Lung (tissue), 12 donors: ENCODE measurements around the gene KLHL29. TPM values are rescaled to one million over a fixed set of nuclear protein-coding genes. Genes with fewer than 3 reads are reported as not detected.
A peak's percentile ranks its signal among the peaks of the same experiment; 100 is the strongest.

ENCODE experiments used
- ATAC-seq: fragments of 200-7000 bp; cut with Tn5 transposase; one replicate; pipeline ENCODE4 v1.9.1; 2020; ENCODE audit warnings: moderate number of reproducible peaks; ENCODE audit not compliant: insufficient read depth, low FRiP score
- DNase-seq, 3 donors: peaks; one replicate each; pipeline ENCODE4 v3.0.0-alpha.2; 2013 to 2017
- H3K27ac ChIP-seq, 2 donors: one replicate each; pipeline ENCODE4 v1.5.1; 2013; ENCODE audit warnings: mild to moderate bottlenecking in 2 of 2, moderate library complexity in 2 of 2, control low read depth in 1 of 2, inconsistent platforms in 1 of 2, low read depth in 1 of 2, low read length in 1 of 2
- H3K27me3 ChIP-seq, 3 donors: one replicate each; pipeline ENCODE4 v1.5.1; 2013; ENCODE audit warnings: low read length in 2 of 3; ENCODE audit not compliant: control insufficient read depth in 3 of 3, insufficient read depth in 3 of 3
- H3K36me3 ChIP-seq, 4 donors: one replicate each; pipeline ENCODE4 v1.5.1; 2013; ENCODE audit warnings: low read length in 4 of 4, mild to moderate bottlenecking in 1 of 4, moderate library complexity in 1 of 4; ENCODE audit not compliant: control insufficient read depth in 4 of 4, insufficient read depth in 4 of 4
- H3K4me1 ChIP-seq, 5 donors: one replicate each; pipeline ENCODE4 v1.5.1; 2013; ENCODE audit warnings: low read length in 5 of 5, mild to moderate bottlenecking in 2 of 5, moderate library complexity in 1 of 5; ENCODE audit not compliant: control insufficient read depth in 5 of 5, insufficient read depth in 5 of 5
- H3K4me3 ChIP-seq: one replicate; pipeline ENCODE4 v1.5.1; 2013; ENCODE audit warnings: mild to moderate bottlenecking, control low read depth, moderate library complexity
- H3K9ac ChIP-seq, 2 donors: one replicate each; pipeline ENCODE4 v1.5.1; 2013; ENCODE audit warnings: low read length in 2 of 2, control low read depth in 1 of 2; ENCODE audit not compliant: insufficient read depth in 1 of 2
- H3K9me3 ChIP-seq, 4 donors: one replicate each; pipeline ENCODE4 v1.5.1; 2013; ENCODE audit warnings: low read length in 3 of 4, mild to moderate bottlenecking in 1 of 4, moderate library complexity in 1 of 4; ENCODE audit not compliant: control insufficient read depth in 4 of 4, insufficient read depth in 3 of 4
- WGBS, 2 donors: extraction: QIAGEN DNeasy Blood & Tissue Kit; methylation state at CpG; one replicate each; pipeline ENCODE4 v1.1.7; 2013; 5-methylcytosine and 5-hydroxymethylcytosine counted together
- polyA plus RNA-seq, 2 donors: library from polyadenylated mRNA; stranded (reverse); fragments of 200-250 nt; gene quantifications; one replicate each; pipeline ENCODE4 v1.2.1, GENCODE V29; 2013
- total RNA-seq, 2 donors: library from RNA; depleted of rRNA in 1 of 2; stranded (reverse); fragments of >200 nt in 1 of 2; gene quantifications; one replicate each; pipeline ENCODE4 v1.2.1, GENCODE V29; 2014 to 2021
- TF ChIP-seq, protein P1 (sequence below): IDR thresholded peaks from 2 replicates; pipeline ENCODE4 v1.5.1; 2012; ENCODE audit warnings: mild to moderate bottlenecking; ENCODE audit errors: control extremely low read depth, extremely low read depth
- donor health status: control.
- donor health status: control.
- donor health status: Bipolar disorder and iron deficiency.
- donor health status: healthy.
- donor health status: DM: yes; HTN: yes; CAD: no.

The KLHL29 gene
- total and polyA plus RNA-seq, 4 donors: 2.7 to 16.2 (median 3.5) TPM

DNA sequence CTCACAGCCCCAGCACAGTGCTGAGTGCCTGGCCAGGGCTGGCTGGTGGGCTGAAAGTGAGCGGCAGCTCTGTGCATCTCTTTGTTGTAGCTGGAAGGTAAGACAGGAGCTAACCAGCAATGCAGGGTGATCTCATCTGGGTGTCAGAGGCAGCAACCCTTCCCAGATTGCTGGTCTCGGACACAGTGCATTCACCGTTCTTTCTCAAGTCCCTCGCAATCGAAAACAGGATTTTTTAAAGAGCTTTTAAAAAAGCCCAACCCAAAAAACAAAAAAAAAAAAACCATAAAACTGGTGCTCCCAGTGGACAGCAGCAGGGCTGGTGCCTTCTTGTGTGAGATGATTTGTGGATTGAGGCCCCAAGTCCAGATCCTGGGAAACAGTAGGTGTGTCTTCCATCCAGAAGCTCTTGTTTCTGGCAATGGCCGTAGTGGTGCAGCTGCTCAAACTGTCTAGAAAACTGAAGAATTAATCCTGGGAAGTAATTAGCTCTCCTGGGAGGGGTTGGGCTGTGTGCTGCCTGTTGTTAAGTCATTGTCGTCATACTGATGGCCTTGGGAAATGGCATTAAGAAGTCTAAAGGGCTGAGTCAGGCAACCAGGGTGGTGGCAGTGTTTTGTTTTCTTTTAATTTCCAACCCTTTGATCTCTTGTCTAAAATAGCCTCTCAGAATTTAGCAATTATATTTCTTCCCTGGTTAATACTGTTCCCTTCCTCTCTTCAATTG is 156.7 kb downstream of the KLHL29 start:
- Histone ChIP-seq H3K9me3 (no peaks in the 10 kb centered on the region), H3K4me3 (no peak overlapping the region), H3K36me3 (no peaks in the 10 kb centered on the region), H3K9ac (no peak overlapping the region), H3K27ac (no peak overlapping the region), H3K4me1 (peaks cover 0 to 55% (median 20%) of the 10 kb centered on the region in 5 donors), H3K27me3 (no peaks in the 10 kb centered on the region)
- ATAC-seq (no peak), DNase-seq (peak in 1 of 3 donors; percentile 55)
- 79 to 89% methylated on average over 7 of the region's 7 CpGs for WGBS, 2 donors
- TF ChIP-seq, protein P1, sequence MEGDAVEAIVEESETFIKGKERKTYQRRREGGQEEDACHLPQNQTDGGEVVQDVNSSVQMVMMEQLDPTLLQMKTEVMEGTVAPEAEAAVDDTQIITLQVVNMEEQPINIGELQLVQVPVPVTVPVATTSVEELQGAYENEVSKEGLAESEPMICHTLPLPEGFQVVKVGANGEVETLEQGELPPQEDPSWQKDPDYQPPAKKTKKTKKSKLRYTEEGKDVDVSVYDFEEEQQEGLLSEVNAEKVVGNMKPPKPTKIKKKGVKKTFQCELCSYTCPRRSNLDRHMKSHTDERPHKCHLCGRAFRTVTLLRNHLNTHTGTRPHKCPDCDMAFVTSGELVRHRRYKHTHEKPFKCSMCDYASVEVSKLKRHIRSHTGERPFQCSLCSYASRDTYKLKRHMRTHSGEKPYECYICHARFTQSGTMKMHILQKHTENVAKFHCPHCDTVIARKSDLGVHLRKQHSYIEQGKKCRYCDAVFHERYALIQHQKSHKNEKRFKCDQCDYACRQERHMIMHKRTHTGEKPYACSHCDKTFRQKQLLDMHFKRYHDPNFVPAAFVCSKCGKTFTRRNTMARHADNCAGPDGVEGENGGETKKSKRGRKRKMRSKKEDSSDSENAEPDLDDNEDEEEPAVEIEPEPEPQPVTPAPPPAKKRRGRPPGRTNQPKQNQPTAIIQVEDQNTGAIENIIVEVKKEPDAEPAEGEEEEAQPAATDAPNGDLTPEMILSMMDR: no peak

DNA sequence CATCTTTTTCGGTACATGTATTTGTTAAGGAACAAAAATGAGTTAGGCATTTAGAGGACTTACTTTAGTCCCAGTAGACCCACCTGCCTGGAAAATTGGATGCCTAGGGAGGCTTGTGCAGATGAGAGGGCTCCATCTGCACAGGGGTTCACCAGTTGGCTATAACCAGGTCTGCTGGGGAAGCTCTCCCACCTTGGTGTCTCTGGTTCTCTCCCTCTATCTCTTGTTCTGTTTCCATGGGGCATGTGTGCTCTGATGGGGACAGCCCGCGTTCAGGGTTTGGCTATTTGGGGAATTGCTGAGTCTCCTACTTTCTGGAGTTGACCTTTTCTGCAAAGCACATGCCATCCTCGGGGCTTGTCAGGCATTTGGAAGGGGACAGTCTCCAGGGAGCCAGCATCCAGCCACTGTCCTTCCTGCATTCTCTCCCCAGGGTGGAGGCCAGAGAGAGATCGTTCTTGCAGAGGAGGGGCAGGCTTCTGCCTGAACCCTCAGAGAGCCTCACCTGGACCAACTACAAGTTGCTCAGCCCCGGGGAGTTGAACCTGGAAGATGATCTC is 157.3 kb downstream of the KLHL29 start:
- DNase-seq: no peak
- H3K27ac ChIP-seq: no peak overlapping the region
- TF ChIP-seq, protein P1: no peak
- no peak overlapping the region for H3K4me3 ChIP-seq
- H3K9ac ChIP-seq: no peak overlapping the region
- H3K4me1 ChIP-seq: peaks cover 0 to 55% (median 20%) of the 10 kb centered on the region in 5 donors
- no peaks in the 10 kb centered on the region for H3K9me3 ChIP-seq
- H3K27me3 ChIP-seq: no peaks in the 10 kb centered on the region
- WGBS, 2 donors: 82 to 87% methylated on average over 6 of the region's 6 CpGs
- no peaks in the 10 kb centered on the region for H3K36me3 ChIP-seq
- ATAC-seq: no peak

DNA sequence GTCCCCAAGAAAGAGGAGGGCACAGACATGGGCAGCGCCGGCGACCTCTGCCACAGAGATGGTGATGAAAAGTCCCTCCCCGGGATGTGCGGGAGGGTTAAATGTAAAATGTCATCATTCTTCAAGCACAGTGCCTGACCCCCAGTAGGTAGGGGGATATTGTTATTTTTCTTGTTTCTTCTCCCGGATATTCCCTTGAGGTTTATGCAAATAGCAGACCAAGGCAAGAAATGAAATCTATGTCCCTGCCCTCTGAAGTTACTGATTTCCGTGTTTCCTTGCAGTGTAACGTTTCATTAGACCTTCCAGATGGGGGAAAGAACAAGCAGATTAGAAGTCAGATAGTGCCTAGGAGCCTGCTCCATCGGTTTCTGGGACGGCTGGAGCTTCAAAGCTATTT is 158.3 kb downstream of the KLHL29 start:
- no peak for ATAC-seq

More for the DNA sequence above, 158.3 kb downstream of the KLHL29 start:
- no peaks in the 10 kb centered on the region for H3K9me3 ChIP-seq
- H3K27me3 ChIP-seq: no peaks in the 10 kb centered on the region
- TF ChIP-seq, protein P1: no peak
- H3K9ac ChIP-seq: no peak overlapping the region
- H3K27ac ChIP-seq: no peak overlapping the region
- H3K4me1 ChIP-seq: peaks cover 0 to 49% (median 19%) of the 10 kb centered on the region in 5 donors
- 91 to 92% methylated on average over 10 of the region's 10 CpGs for WGBS, 2 donors
- no peak for DNase-seq
- no peak overlapping the region for H3K4me3 ChIP-seq
- H3K36me3 ChIP-seq: no peaks in the 10 kb centered on the region
